ENCODE data around the gene SV2C.

Gene SV2C

GRCh38 chr5:76278261-76278789 lies 195.1 kb downstream of the SV2C start:
- ChIA-PET POLR2A (interaction anchor here (1.3 kb wide), 1 partner anchor 13 kb away, joined by 3 read pairs; no protein-coding TSS in a partner anchor), CTCF (interaction anchor here (0.6 to 2.8 kb wide), 6 partner anchors 10 to 304 kb away, joined by 3 to 15 read pairs (median 3); no protein-coding TSS in a partner anchor)
- WGBS (ENCODE audit: insufficient coverage) = 97% methylated on average over 4 of the region's 5 CpGs
- H3K4me1 ChIP-seq (ENCODE audit: control extremely low read depth in 1 of 4, control insufficient read depth in 4 of 4, insufficient read depth in 4 of 4, low read length in 3 of 4) = peaks cover 12 to 45% (median 25%) of the 10 kb centered on the region in 4 experiments
- no peak overlapping the region for H3K4me3 ChIP-seq (ENCODE audit: control insufficient read depth in 1 of 7, extremely low read depth in 1 of 7, insufficient read depth in 4 of 7, low read depth in 2 of 7, low read length in 6 of 7)
- H3K27me3 ChIP-seq (replicated peaks in 2 of 5; ENCODE audit: control insufficient read depth in 4 of 5, insufficient read depth in 5 of 5, low read length in 4 of 5) = no peaks in the 10 kb centered on the region
- H3K9me3 ChIP-seq (ENCODE audit: control extremely low read depth in 1 of 5, control insufficient read depth in 4 of 5, insufficient read depth in 2 of 5, low read depth in 1 of 5, low read length in 4 of 5) = no peaks in the 10 kb centered on the region
- no peak overlapping the region for H3K27ac ChIP-seq (ENCODE audit: insufficient read depth in 1 of 2, low read depth in 1 of 2, low read length in 2 of 2, poor library complexity in 1 of 2, severe bottlenecking in 2 of 2)
- H3K36me3 ChIP-seq (ENCODE audit: control insufficient read depth in 4 of 4, insufficient read depth in 4 of 4, low read length in 3 of 4) = no peaks in the 10 kb centered on the region
- no peak for DNase-seq

- no peak overlapping the region for H3K4me3 ChIP-seq (ENCODE audit: control insufficient read depth in 1 of 7, extremely low read depth in 1 of 7, insufficient read depth in 4 of 7, low read depth in 2 of 7, low read length in 6 of 7)
- H3K27ac ChIP-seq (ENCODE audit: insufficient read depth in 1 of 2, low read depth in 1 of 2, low read length in 2 of 2, poor library complexity in 1 of 2, severe bottlenecking in 2 of 2) = no peak overlapping the region
- no peaks in the 10 kb centered on the region for H3K9me3 ChIP-seq (ENCODE audit: control extremely low read depth in 1 of 5, control insufficient read depth in 4 of 5, insufficient read depth in 2 of 5, low read depth in 1 of 5, low read length in 4 of 5)
- peaks cover 0 to 35% (median 18%) of the 10 kb centered on the region in 4 experiments for H3K4me1 ChIP-seq (ENCODE audit: control extremely low read depth in 1 of 4, control insufficient read depth in 4 of 4, insufficient read depth in 4 of 4, low read length in 3 of 4)
- H3K36me3 ChIP-seq (ENCODE audit: control insufficient read depth in 4 of 4, insufficient read depth in 4 of 4, low read length in 3 of 4) = no peaks in the 10 kb centered on the region
- 99% methylated on average over 14 of the region's 14 CpGs for WGBS (ENCODE audit: insufficient coverage)
- no peak for DNase-seq
- no peaks in the 10 kb centered on the region for H3K27me3 ChIP-seq (replicated peaks in 2 of 5; ENCODE audit: control insufficient read depth in 4 of 5, insufficient read depth in 5 of 5, low read length in 4 of 5)
- CTCF ChIA-PET = interaction anchor here (1.5 to 2.8 kb wide), 2 partner anchors 12 to 28 kb away, joined by 5 to 15 read pairs; no protein-coding TSS in a partner anchor
- POLR2A ChIA-PET = no interaction called here
These were observed 197.3 kb downstream of the SV2C start for GRCh38 chr5:76280494-76280893.

GRCh38 chr5:76283670-76284069 lies 200.5 kb downstream of the SV2C start:
- no peaks in the 10 kb centered on the region for H3K36me3 ChIP-seq (ENCODE audit: control insufficient read depth in 4 of 4, insufficient read depth in 4 of 4, low read length in 3 of 4)
- H3K4me1 ChIP-seq (ENCODE audit: control extremely low read depth in 1 of 4, control insufficient read depth in 4 of 4, insufficient read depth in 4 of 4, low read length in 3 of 4) = peaks cover 0 to 25% (median 10%) of the 10 kb centered on the region in 4 experiments
- peaks cover 0 to 3% (median 0%) of the 10 kb centered on the region in 5 experiments for H3K9me3 ChIP-seq (ENCODE audit: control extremely low read depth in 1 of 5, control insufficient read depth in 4 of 5, insufficient read depth in 2 of 5, low read depth in 1 of 5, low read length in 4 of 5)
- POLR2A ChIA-PET = no interaction called here
- peak in 1 of 3 donors; percentile 41 for DNase-seq
- CTCF ChIA-PET = interaction anchor here (0.9 to 1.4 kb wide), 5 partner anchors 9 to 107 kb away, joined by 3 to 5 read pairs (median 4); no protein-coding TSS in a partner anchor
- H3K27ac ChIP-seq (ENCODE audit: insufficient read depth in 1 of 2, low read depth in 1 of 2, low read length in 2 of 2, poor library complexity in 1 of 2, severe bottlenecking in 2 of 2) = no peak overlapping the region
- H3K4me3 ChIP-seq (ENCODE audit: control insufficient read depth in 1 of 7, extremely low read depth in 1 of 7, insufficient read depth in 4 of 7, low read depth in 2 of 7, low read length in 6 of 7) = no peak overlapping the region
- H3K27me3 ChIP-seq (replicated peaks in 2 of 5; ENCODE audit: control insufficient read depth in 4 of 5, insufficient read depth in 5 of 5, low read length in 4 of 5) = no peaks in the 10 kb centered on the region

DNA sequence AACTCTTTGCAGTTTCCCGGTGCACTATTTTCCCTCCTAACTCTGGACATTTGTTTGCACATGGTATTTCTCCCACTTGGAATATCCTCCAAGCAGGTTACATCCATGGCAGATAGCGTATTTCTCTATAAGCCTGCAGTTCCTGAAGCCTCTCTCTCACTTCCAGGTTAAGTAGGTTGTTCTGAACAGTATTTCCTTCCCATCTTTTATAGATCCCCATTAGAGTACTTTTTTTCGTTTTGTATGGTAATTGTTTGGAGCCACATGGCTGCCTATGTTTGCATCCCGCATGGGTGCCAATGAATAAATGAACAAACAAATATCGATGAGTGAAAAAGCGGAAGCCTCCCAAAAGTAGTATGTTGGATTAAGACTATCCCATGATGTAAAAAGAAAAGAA lies 206.5 kb downstream of the SV2C start:
- Histone ChIP-seq H3K4me3 (ENCODE audit: control insufficient read depth in 1 of 7, extremely low read depth in 1 of 7, insufficient read depth in 4 of 7, low read depth in 2 of 7, low read length in 6 of 7) (no peak overlapping the region), H3K36me3 (ENCODE audit: control insufficient read depth in 4 of 4, insufficient read depth in 4 of 4, low read length in 3 of 4) (no peaks in the 10 kb centered on the region), H3K9me3 (ENCODE audit: control extremely low read depth in 1 of 5, control insufficient read depth in 4 of 5, insufficient read depth in 2 of 5, low read depth in 1 of 5, low read length in 4 of 5) (peaks cover 0 to 3% (median 0%) of the 10 kb centered on the region in 5 experiments), H3K27me3 (replicated peaks in 2 of 5; ENCODE audit: control insufficient read depth in 4 of 5, insufficient read depth in 5 of 5, low read length in 4 of 5) (no peaks in the 10 kb centered on the region), H3K4me1 (ENCODE audit: control extremely low read depth in 1 of 4, control insufficient read depth in 4 of 4, insufficient read depth in 4 of 4, low read length in 3 of 4) (peaks cover 18 to 59% (median 32%) of the 10 kb centered on the region in 4 experiments), H3K27ac (ENCODE audit: insufficient read depth in 1 of 2, low read depth in 1 of 2, low read length in 2 of 2, poor library complexity in 1 of 2, severe bottlenecking in 2 of 2) (no peak overlapping the region)
- no peak for DNase-seq
- ChIA-PET POLR2A (no interaction called here), CTCF (interaction anchor here (1.0 kb wide), 1 partner anchor 21 kb away, joined by 3 read pairs; no protein-coding TSS in a partner anchor)
- 100% methylated on average over 1 of the region's 6 CpGs for WGBS (ENCODE audit: insufficient coverage)

GRCh38 chr5:76290321-76290757 lies 207.2 kb downstream of the SV2C start:
- H3K27ac ChIP-seq (ENCODE audit: insufficient read depth in 1 of 2, low read depth in 1 of 2, low read length in 2 of 2, poor library complexity in 1 of 2, severe bottlenecking in 2 of 2) = no peak overlapping the region

DNA sequence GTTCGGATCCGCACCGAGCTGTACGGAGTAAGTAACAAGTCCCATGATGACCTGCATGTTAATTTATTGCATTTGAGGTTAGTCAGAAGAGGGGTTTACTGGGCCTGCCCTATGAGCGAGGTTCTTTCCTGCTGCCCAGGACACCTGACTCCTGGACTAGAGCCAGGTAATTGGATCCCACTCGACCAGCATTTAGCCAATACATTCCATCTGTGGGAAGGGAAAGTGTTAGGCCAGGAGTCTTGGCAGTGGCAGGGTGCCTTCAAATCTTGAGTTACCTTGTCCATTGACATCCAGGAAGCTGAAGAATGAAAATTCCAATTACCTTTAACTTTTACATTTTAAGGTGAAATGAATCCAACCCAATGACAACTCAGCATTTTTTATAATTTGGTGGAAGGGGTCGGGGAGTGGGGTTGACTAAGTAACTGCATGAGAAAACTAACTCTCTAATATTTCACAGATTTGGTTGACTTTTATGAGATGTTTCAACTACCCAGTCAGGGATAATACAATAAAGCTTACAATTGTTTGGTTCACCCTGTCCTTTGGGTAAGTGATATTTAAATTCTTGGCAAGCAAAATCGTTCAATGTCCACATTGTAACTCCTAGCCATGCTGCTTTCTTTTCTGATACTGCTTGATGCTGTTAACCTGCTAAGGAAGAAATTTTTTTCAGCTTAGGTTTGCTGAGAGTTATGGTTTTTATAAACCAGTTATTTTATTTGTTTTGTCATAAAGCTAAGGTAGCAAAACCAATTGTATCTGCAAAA lies 208.3 kb downstream of the SV2C start:
- 90% methylated on average over 5 of the region's 8 CpGs for WGBS (ENCODE audit: insufficient coverage)
- H3K4me3 ChIP-seq (ENCODE audit: control insufficient read depth in 1 of 7, extremely low read depth in 1 of 7, insufficient read depth in 4 of 7, low read depth in 2 of 7, low read length in 6 of 7) = no peak overlapping the region
- H3K4me1 ChIP-seq (ENCODE audit: control extremely low read depth in 1 of 4, control insufficient read depth in 4 of 4, insufficient read depth in 4 of 4, low read length in 3 of 4) = peaks cover 21 to 73% (median 40%) of the 10 kb centered on the region in 4 experiments

More at GRCh38 chr5:76290321-76290757, 207.2 kb downstream of the SV2C start:
- ChIA-PET CTCF (interaction anchor here (4.3 kb wide), 1 partner anchor 11 kb away, joined by 15 read pairs; no protein-coding TSS in a partner anchor), POLR2A (no interaction called here)
- Histone ChIP-seq H3K4me3 (ENCODE audit: control insufficient read depth in 1 of 7, extremely low read depth in 1 of 7, insufficient read depth in 4 of 7, low read depth in 2 of 7, low read length in 6 of 7) (peak overlapping the region in 1 of 7 experiments; percentile 7), H3K4me1 (ENCODE audit: control extremely low read depth in 1 of 4, control insufficient read depth in 4 of 4, insufficient read depth in 4 of 4, low read length in 3 of 4) (peaks cover 21 to 65% (median 37%) of the 10 kb centered on the region in 4 experiments), H3K27me3 (replicated peaks in 2 of 5; ENCODE audit: control insufficient read depth in 4 of 5, insufficient read depth in 5 of 5, low read length in 4 of 5) (no peaks in the 10 kb centered on the region), H3K9me3 (ENCODE audit: control extremely low read depth in 1 of 5, control insufficient read depth in 4 of 5, insufficient read depth in 2 of 5, low read depth in 1 of 5, low read length in 4 of 5) (peaks cover 0 to 3% (median 0%) of the 10 kb centered on the region in 5 experiments), H3K36me3 (ENCODE audit: control insufficient read depth in 4 of 4, insufficient read depth in 4 of 4, low read length in 3 of 4) (no peaks in the 10 kb centered on the region)
- 95% methylated on average over 2 of the region's 3 CpGs for WGBS (ENCODE audit: insufficient coverage)
- DNase-seq = no peak

More for the DNA sequence above, 208.3 kb downstream of the SV2C start:
- Histone ChIP-seq H3K9me3 (ENCODE audit: control extremely low read depth in 1 of 5, control insufficient read depth in 4 of 5, insufficient read depth in 2 of 5, low read depth in 1 of 5, low read length in 4 of 5) (no peaks in the 10 kb centered on the region), H3K27ac (ENCODE audit: insufficient read depth in 1 of 2, low read depth in 1 of 2, low read length in 2 of 2, poor library complexity in 1 of 2, severe bottlenecking in 2 of 2) (no peak overlapping the region), H3K36me3 (ENCODE audit: control insufficient read depth in 4 of 4, insufficient read depth in 4 of 4, low read length in 3 of 4) (no peaks in the 10 kb centered on the region), H3K27me3 (replicated peaks in 2 of 5; ENCODE audit: control insufficient read depth in 4 of 5, insufficient read depth in 5 of 5, low read length in 4 of 5) (no peaks in the 10 kb centered on the region)
- POLR2A ChIA-PET = no interaction called here
- DNase-seq = no peak
- CTCF ChIA-PET = interaction anchor here (0.6 to 4.3 kb wide), 7 partner anchors 7 to 251 kb away, joined by 3 to 15 read pairs (median 4); no protein-coding TSS in a partner anchor

All from common myeloid progenitor, CD34-positive (primary cell).